DLD1 (cell line): Measurements from ENCODE around the gene VHLL.
"Not testable (repeated sequence)": the region's sequence is repeated elsewhere in the genome, so short reads cannot be mapped to it uniquely, and the experiment has no call there.

Experiments
- in situ Hi-C: cut with HindIII; loops from 2 replicates; pipeline ENCODE4 v1.10.0; 2017; ENCODE audit warnings: low sequenced_read_pairs

VHLL gene

GRCh38 chr1:156298852-156299357 is at the start of gene VHLL:
Gene VHLL (minus strand): TSS chr1:156299307. CDS start chr1:156299189, 118 bp downstream.
- in situ Hi-C loops: no loop called here

- in situ Hi-C loops: no loop called here
These were observed 48.2 kb upstream of the VHLL start for GRCh38 chr1:156347331-156347730.

DNA sequence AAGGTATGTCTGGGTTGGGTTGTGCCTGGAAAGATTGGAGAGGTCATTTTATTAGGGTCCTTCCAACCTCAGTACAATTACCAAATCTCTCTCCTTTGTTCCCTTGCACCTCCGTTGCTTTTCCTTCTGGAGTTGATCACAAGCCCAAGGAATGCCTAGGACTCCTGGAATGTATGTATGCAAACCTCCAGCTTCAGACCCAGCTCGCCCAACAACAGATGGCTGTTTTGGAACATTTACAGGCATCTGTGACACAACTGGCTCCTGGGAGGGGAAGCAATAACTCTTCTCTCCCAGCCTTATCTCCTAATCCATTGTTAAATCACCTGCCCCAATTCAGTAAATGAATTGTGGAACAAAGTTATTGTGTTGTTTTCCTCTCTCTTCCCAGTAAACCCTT is 47.5 kb upstream of the VHLL start:
- in situ Hi-C loops: no loop called here

DNA sequence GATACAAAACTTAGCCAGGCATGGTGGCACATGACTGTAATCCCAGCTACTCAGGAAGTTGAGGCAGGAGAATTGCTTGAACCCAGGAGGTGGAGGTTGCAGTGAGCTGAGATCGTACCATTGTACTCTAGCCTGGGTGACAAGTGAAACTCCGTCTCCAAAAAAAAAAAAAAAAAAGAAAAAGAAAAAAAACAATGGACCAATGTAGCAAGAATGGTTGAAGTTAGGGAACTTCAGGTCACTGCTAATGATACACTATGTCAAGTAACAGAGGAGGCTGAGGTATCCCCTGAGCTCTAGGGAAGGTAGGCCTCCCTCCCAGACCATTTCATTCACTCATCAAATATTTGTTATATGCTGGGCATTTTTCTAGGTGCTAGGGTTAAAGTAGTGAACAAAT is 46.9 kb upstream of the VHLL start:
- in situ Hi-C loops: not testable (repeated sequence)

DNA sequence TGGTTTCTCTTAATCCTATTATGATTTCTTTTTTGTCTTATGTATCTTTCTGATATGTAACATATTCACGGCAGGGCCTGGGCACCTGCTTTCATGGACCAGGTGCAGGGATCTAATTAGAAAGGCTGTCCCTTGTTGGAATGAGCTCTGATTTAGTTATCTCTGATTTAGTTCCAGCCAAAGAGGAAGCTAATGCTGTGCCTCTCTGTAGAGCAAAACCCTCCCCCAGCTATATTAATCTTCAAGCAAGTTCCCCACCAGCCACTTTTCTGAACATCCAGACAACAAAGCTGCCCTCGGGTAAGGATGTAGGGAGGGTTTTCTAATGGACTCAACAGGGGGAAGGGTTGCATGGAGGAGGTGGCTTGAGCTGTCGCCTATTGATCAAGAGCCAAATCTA is 45.3 kb upstream of the VHLL start:
- in situ Hi-C loops: no loop called here

DNA sequence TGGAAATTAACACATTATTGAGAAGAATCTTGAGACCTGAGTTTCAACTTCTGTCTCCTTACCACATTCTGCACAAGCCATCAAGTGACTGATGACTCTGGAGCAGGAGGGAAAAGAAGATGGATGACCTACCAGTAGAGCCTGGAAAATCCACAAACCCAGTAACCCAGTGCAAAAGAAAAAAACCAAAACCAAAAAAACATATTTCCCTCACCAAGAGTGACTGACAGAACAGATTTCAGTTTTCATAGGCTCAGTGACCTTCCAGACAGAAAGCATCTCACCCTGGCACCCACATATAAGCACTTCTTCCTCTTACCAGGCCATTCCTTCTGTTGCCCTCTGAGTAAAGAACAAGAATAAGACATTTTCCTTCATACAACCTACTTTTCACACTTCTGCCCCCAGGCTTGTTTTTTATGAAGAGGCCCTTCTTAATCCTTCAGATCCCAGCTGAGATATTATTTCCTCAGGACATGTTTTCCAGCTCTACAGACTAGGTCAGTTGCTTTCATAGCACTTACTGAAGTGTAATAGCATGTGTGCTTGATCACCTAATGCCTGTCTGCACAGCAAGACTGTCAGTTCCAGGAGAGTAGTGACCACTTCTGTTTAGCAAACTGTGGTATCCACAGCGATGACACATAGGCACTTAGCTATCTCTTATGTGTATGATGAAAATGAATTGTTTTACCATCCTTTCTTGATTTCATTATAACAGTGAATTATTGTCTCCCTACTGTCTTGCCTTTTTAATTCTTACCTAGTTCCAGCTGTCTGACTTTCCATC is 43.3 kb upstream of the VHLL start:
- in situ Hi-C loops: no loop called here

- in situ Hi-C loops: no loop called here
These were observed 39.3 kb upstream of the VHLL start, which contains the start of the genes CCT3 and TSACC for GRCh38 chr1:156338180-156338976. Gene CCT3 (minus strand): TSS chr1:156338292. CDS start chr1:156338184, 108 bp downstream. Gene TSACC (plus strand): TSS chr1:156338526. CDS start chr1:156339758, 1,232 bp downstream.

- in situ Hi-C loops: no loop called here
These were observed 38.7 kb upstream of the VHLL start for GRCh38 chr1:156337888-156338179.

GRCh38 chr1:156337052-156337887 is 38.2 kb upstream of the VHLL start:
- in situ Hi-C loops: no loop called here

DNA sequence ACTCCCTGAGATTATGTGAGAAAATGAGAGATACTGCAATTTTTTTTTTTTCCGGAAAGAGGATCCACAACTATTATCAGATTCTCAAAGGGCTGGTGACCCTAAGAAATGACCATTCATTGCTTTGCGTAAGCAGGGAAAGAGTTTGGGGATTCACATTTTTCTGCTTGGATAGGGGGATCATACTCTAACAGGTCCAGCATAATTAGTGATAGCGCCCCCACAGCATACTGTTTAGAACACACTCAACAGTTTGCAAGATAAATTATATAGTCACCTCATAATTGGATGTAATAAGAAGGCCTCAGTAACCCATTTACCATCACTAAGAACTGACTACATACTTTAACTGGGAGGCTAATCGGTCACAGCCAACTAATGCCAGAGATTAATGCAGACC is 37.1 kb upstream of the VHLL start:
- in situ Hi-C loops: no loop called here

GRCh38 chr1:156323179-156323578 is 24.1 kb upstream of the VHLL start:
- in situ Hi-C loops: not testable (repeated sequence)

DNA sequence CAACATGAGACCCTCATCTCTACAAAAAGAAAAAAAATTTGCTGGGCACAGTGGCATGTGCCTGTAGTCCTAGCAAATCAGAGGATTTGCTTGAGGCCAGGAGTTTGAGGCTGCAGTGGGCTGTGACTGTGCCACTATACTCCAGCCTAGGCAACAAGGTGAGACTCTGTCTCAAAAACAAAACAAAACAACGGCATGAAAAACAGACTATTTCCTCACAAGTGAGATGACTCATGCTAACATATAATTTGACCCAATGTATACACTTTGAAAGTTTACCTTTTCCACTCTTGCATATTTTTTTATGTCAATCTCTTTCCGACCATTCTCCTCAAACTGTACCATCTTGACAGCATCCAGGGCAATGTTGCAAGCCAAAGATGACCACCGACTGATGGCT is 21.5 kb upstream of the VHLL start:
- in situ Hi-C loops: no loop called here

DNA sequence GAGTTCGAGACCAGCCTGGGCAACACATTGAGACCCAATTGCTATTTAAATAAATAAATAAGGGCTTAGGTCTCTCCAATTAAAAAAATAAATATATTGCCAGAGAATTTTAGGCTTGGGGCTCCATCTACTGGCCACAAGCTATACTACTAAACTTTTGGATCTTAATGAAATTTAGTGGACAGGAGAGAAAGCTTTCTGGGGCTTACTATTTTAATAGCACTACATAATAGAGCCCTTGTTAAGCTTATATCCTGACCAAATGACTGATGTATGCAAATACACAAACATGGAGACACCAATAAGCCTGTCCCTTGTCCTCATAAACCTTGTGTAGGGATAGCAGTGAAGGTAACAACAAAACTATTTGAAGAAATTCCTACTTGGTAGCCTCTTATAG is 20.6 kb upstream of the VHLL start:
- in situ Hi-C loops: no loop called here

DNA sequence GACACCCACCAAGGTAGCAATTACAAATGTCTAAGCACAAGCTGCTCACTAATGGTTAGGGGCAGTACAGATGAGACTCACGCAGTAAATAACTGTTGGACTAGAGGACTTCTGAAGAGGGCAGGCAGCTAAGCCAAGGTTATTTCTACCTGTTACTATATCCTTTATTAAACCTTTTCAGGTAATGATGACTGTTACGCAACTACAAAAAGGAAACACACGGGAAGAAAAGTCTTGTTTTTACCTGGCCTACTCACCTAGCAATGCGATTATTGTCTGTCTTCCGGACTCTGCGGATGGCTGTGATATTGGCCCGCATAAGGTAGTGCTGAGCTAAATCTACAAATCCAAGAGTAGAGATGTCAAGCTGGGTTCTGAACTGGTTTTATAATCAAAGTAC is 17.8 kb upstream of the VHLL start:
- in situ Hi-C loops: no loop called here

- in situ Hi-C loops: no loop called here
These were observed 11.9 kb upstream of the VHLL start for GRCh38 chr1:156310962-156311361.

GRCh38 chr1:156308078-156308477 is 9.0 kb upstream of the VHLL start:
- in situ Hi-C loops: no loop called here

DNA sequence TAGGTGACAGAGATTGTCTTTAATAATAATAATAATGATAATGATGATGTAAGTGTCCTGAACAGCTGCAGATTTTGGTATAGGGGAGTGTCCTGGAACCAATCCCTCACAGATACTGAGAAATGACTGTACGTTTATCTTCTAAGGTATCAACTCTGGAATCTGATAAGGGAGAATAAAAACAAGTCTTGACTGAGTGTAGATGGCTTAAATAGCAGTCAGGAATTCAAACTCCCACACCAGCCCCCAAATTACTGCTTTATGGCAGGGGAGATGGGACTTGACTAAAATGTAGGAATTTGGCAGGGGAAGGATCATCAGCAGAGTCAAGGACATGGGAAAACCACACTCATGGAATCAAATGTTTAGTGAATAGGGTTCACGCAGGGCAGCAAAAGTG is 6.1 kb upstream of the VHLL start:
- in situ Hi-C loops: no loop called here

DNA sequence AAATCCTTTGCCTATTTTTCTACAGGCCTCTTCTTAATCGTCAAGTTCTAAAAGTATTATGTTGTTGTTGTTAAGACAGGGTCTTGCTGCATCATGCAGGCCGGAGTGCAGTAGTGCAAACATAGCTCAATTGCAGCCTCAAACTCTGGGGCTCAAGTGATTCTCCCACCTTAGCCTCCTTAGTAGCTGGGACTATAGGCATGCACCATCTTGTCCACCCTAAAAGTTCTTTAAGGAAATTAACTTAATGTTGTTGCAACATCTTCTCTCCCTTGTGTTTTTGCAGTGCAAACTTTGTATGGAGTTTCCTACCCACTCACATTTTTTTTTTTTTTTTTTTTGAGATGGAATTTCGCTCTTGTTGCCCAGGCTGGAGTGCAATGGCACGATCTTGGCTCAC is 4.1 kb upstream of the VHLL start:
- in situ Hi-C loops: no loop called here

GRCh38 chr1:156295391-156295947 is 3.6 kb downstream of the VHLL start, which contains the start of gene GLMP:
Gene GLMP (minus strand): TSS chr1:156295679. CDS start chr1:156295645, 34 bp downstream.
- in situ Hi-C loops: no loop called here

- in situ Hi-C loops: no loop called here
These were observed 5.2 kb downstream of the VHLL start for GRCh38 chr1:156293895-156294294.

GRCh38 chr1:156293098-156293434 is 6.0 kb downstream of the VHLL start:
- in situ Hi-C loops: no loop called here
